HT-29 (cell line): ENCODE measurements around the gene ERFL. TPM values are rescaled to one million over a fixed set of nuclear protein-coding genes. Genes with fewer than 3 reads are reported as not detected.
"Not testable (repeated sequence)": the region's sequence is repeated elsewhere in the genome, so short reads cannot be mapped to it uniquely, and the experiment has no call there.

Experiments used
- DNase-seq: peaks from one replicate; pipeline ENCODE4 v3.0.0-alpha.2; 2015; ENCODE audit warnings: low spot score
- total RNA-seq: library from RNA; depleted of rRNA; stranded (reverse); fragments of >200 nt; shearing (Covaris generic); gene quantifications from 2 replicates; pipeline ENCODE4 v1.2.3, GENCODE V29; 2014

The ERFL gene
- total RNA-seq, 1 experiment from 2014 or later, result 0.64 TPM

GRCh38 chr19:41877916-41878905 lies 50.0 kb downstream of the ERFL start:
- DNase-seq, result peak; percentile 1

DNA sequence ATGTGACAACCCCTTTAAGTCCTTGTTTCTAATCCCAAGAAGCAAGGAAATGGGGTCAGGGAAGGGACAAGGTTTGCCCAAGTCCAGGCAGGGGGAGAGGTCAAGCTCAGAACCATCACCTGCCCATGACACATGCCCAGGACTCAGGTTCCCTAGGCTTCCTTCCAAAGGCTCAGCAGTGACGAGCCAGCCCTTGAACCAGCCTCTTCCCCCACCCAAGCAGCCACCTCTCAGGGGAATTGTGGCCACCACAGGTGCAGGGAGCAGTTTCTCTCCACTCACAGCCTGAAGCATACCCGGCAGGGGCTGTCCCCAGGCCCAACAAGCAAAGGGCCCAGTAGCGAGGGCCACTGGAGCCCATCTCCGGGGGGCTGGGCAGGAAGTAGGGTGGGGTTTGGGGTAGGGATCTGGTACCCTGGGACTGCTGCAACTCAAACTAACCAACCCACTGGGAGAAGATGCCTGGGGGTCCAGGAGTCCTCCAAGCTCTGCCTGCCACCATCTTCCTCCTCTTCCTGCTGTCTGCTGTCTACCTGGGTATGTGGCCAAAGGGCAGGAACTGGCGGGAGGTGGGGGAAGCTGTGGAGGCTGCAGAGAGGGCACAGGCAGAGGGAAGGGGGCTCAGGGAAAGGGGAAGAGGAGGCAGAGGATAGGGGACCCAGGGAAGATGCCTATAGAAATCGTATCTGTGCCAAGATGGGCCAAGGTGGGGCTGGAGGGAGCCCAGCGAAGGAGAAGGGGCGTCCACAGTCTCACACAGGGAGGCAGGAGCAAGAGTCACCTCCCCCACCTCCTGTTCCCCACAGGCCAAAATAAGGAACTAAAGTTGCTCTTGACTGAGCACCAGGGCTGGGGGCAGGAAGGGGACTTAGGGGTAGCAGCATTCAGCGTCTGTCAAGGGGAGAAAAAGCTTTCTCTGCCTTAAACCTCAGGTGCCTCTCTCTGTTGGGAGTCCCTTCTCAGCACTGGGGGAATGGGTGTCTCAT lies 51.1 kb downstream of the ERFL start, which contains the start of gene CD79A:
Gene CD79A, plus strand, starts transcription at position 433 of the 986 bp plus-strand sequence. Its CDS starts 26 bp downstream, at position 459.
- peak; percentile 1 for DNase-seq

GRCh38 chr19:41875973-41876372 lies 52.3 kb downstream of the ERFL start:
- not testable (repeated sequence) for DNase-seq

GRCh38 chr19:41872775-41873647 lies 55.2 kb downstream of the ERFL start:
- DNase-seq, result peak; percentile 99

- peak; percentile 45 for DNase-seq
Measured at GRCh38 chr19:41872384-41872774, 55.9 kb downstream of the ERFL start.

GRCh38 chr19:41871573-41872383 lies 56.5 kb downstream of the ERFL start:
- peak; percentile 35 for DNase-seq

DNA sequence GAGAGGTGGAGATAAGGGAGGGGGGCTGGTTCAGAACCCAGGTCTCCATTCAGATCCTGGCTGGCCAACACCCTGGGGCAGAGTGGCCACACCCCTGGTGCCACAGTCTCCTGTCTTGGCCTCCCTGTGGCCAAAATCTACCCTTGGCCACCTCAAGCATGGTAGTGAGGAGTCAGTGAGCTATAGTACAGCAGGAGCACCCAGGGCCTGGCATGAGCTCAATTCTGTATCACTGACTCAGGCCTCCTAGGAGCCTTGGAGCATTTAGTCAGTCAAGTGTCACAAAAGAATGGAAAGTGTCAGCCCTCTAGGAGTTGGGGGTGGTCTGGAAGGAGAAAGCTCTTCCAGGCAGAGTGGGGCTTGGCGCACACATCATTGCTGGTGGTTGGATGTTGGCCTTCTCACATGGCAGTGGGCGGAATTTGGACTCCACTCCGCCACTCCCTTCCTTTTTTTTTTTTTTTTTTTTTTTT lies 57.8 kb downstream of the ERFL start:
- DNase-seq, result no peak

DNA sequence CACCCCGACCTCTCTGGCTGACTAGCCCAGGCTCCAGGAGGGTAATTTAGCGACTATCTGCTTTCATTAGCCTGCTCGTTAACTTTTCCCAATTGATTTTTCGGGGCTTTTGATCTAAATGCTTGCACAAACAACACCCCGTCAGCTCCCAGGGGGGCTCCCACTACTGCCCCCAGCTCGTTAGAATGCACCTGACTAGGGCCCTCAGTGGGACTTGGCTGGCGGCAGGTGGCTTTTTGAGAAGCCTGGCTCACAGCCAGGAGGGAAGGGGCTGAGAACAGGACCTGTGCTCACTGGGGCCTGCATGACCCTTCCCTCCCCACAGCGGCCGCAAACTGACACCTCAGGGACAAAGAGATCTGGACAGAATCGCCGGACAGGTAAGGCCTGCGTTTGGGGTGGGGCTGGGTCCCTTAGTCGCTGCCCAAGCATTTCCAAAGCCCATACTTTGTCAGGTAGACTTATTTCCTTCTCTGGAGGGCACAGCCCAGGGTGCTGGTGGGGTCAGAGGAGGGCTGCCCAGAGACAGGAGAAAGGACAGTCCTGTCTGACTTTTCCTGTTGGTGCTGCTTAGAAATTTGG lies 58.8 kb downstream of the ERFL start:
- DNase-seq, result no peak

GRCh38 chr19:41868989-41869300 lies 59.3 kb downstream of the ERFL start:
- no peak for DNase-seq

GRCh38 chr19:41868120-41868988 lies 59.9 kb downstream of the ERFL start:
- DNase-seq, result no peak

DNA sequence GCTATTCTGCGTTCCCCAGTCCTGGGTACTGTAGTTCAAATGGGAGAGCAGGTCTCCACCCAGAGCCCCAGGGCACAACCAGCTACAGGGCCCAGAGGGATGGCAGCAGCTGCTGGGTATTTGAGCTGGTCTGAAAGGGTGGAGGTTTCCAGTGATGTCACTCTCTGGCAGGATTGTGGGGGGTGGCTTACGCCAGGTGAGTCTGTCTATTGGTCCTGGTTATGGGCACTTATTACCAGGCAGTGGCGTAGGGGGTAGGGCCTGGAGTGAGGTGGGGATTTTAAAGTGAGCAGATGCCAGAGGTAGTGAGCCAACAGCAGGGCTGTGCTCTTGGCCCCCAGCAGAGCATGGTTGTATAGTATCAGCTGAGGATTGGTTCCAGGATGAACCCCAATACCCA lies 62.0 kb downstream of the ERFL start:
- DNase-seq, result no peak

- no peak for DNase-seq
Measured at GRCh38 chr19:41864374-41864773, 63.9 kb downstream of the ERFL start.

- no peak for DNase-seq
Measured at GRCh38 chr19:41863209-41863931, 64.9 kb downstream of the ERFL start.

DNA sequence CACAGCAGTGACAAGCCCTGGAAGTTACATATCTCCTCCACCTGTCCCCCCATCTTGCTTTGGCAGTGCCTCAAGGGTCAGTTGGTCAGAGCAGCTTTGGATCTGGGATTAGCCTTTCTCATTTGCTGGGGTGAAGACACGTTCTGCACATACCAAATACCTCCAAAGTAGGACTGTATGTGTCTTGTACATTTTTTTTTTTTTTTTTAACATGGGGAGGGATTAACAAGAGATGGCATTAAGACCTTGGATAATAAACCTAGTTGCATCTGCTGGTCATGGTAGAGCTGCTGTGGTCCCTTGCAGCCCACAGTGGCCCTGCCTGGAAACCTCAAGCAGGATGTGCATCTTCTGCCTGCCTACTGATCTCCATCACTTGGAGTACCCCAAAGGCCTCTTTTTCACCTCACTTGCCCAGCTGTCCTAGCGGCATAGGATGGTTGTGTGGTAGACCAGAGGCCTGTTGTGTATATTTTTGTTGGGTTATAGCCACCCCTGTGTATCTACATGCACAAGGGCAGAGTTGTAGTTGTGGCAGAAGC lies 65.7 kb downstream of the ERFL start:
- no peak for DNase-seq

- no peak for DNase-seq
Measured at GRCh38 chr19:41861846-41862245, 66.4 kb downstream of the ERFL start.

GRCh38 chr19:41861116-41861768 lies 67.0 kb downstream of the ERFL start:
- DNase-seq, result peak; percentile 45
